IgD-negative memory B cell (primary cell): Measurements from ENCODE around the gene DAPK1. TPM values are rescaled to one million over a fixed set of nuclear protein-coding genes. Genes with fewer than 3 reads are reported as not detected.

Experiments
- H3K27ac Mint-ChIP-seq, 3 donors: one replicate each; pipeline ENCODE4 v1.8.0; 2020 to 2022; ENCODE audit warnings: mild to moderate bottlenecking in 3 of 3, mixed read lengths in 3 of 3, moderate library complexity in 1 of 3
- H3K27me3 Mint-ChIP-seq: one replicate; pipeline ENCODE4 v1.8.0; 2021; ENCODE audit warnings: mixed read lengths
- H3K36me3 Mint-ChIP-seq: one replicate; pipeline ENCODE4 v1.8.0; 2020; ENCODE audit warnings: mild to moderate bottlenecking, mixed read lengths
- H3K4me1 Mint-ChIP-seq, 3 donors: one replicate each; pipeline ENCODE4 v1.8.0; 2020 to 2022; ENCODE audit warnings: mixed read lengths in 3 of 3, mild to moderate bottlenecking in 1 of 3
- H3K4me3 Mint-ChIP-seq, 4 donors: one replicate each; pipeline ENCODE4 v1.8.0; 2020 to 2022; ENCODE audit warnings: mild to moderate bottlenecking in 4 of 4, mixed read lengths in 4 of 4, moderate library complexity in 3 of 4
- H3K9me3 Mint-ChIP-seq, 3 donors: one replicate each; pipeline ENCODE4 v1.8.0; 2020 to 2021; ENCODE audit warnings: mixed read lengths in 3 of 3, mild to moderate bottlenecking in 1 of 3
- polyA plus RNA-seq: library from polyadenylated mRNA; unstranded; fragments of 300-500 nt; fragmentation: Illumina TruSeq; gene quantifications from one replicate; pipeline ENCODE4 v1.2.3, GENCODE V29; 2021

Gene DAPK1
- polyA plus RNA-seq, 1 donor from 2014 or later = 0.86 TPM

DNA sequence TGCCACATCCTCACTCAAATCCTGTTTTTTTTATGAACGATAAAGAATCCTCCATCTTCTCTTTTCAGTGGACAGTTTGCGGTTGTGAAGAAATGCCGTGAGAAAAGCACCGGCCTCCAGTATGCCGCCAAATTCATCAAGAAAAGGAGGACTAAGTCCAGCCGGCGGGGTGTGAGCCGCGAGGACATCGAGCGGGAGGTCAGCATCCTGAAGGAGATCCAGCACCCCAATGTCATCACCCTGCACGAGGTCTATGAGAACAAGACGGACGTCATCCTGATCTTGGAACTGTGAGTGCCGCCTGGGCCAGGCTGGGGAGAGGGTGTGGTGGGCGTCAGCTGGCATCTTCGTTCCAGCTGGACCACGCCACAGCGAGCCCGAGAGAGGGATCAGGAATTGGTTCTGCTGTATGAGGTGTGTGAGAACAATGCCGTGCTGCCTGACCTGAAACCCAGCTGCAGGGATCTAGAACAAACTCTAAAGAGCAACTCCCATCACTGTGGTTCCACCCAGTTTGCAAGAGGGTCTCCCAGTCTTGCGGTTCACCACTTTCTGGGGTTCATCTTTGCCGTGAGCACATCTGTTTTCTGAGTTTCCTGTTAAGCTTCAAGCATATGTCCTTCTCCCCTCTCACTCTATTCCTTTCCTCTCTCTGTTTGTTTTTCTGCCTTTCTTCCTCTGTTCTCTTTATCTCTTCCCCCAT lies 107.4 kb downstream of the DAPK1 start:
- Mint-ChIP-seq H3K4me3 (no peak overlapping the region), H3K36me3 (no peaks in the 10 kb centered on the region)

DNA sequence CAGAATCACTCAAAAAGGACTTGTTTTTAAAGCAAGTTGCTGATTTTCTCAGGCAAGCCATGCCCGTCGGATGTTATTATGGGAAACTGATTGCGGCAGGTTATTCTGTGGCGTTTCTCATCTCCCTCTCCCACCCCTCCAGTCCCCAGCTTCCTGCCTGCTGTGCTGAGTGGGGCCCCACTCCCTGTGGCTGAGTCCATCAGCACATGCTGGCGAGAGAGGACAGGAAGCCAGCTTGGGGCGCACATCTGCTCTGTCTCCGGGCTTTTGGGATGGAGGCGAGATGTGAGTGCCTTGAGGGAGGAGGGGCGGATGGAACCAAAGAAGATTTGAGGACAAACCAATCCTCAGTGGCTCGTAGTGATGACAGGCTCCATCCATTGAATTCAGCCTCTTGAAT lies 108.0 kb downstream of the DAPK1 start:
- Mint-ChIP-seq H3K27ac (no peak overlapping the region), H3K4me3 (no peak overlapping the region), H3K36me3 (no peaks in the 10 kb centered on the region), H3K9me3 (peaks cover 0 to 11% (median 7%) of the 10 kb centered on the region in 3 donors), H3K4me1 (no peaks in the 10 kb centered on the region), H3K27me3 (peaks cover 6% of the 10 kb centered on the region)

More for the DNA sequence above, 107.4 kb downstream of the DAPK1 start:
- H3K9me3 Mint-ChIP-seq = peaks cover 0 to 11% (median 7%) of the 10 kb centered on the region in 3 donors
- H3K27me3 Mint-ChIP-seq = peaks cover 6% of the 10 kb centered on the region
- H3K27ac Mint-ChIP-seq = no peak overlapping the region
- no peaks in the 10 kb centered on the region for H3K4me1 Mint-ChIP-seq

DNA sequence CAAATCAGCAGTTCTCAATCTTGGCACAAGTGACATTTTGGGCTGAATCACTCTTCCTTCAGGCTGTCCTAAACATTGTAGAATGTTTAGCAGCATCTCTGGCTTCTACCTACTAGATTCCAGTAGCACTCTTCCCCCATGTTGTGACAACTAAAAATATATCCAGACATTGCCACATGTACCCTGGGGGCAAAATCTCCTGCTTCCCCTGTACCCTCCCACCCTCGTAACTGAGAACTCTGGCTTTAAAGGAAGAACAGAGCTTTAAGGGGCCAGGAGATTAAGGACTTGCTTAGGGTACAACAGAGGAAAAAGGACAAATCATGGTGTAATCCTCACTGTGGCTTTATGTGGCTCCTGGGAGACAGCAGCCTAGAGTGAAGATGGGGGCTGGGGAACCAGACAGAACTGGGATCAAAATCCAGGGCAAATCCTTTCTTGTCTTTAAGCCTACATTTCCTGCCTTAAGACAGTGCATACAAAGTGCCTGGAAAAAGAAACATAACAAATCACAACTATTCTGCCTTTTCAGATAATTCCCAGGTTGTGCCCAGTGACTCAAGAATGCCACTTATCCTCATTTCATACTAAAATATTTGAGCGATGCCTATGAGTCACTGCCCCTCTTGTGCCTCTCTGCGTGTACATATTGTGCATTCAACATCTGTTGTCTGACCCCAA lies 109.3 kb downstream of the DAPK1 start:
- peaks cover 10% of the 10 kb centered on the region for H3K27me3 Mint-ChIP-seq

DNA sequence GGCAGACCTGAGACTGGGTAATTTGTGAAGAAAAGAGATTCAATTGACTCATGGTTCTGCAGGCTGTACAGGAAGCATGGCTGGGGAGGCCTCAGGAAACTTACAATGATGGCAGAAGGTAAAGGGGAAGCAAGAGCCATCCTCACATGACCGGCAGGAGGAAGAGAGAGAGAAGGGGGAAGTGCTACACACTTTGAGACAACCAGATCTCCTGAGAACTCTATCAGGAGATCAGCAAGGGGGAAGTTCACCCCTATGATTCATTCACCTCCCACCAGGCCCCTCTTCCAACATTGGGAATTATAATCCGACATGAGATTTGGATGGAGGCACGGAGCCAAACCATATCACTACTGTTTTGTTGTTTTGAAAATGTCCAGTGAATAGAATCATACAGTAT lies 110.2 kb downstream of the DAPK1 start:
- H3K4me1 Mint-ChIP-seq = no peaks in the 10 kb centered on the region
- H3K36me3 Mint-ChIP-seq = no peaks in the 10 kb centered on the region
- no peak overlapping the region for H3K27ac Mint-ChIP-seq
- peaks cover 0 to 12% (median 7%) of the 10 kb centered on the region in 3 donors for H3K9me3 Mint-ChIP-seq
- no peak overlapping the region for H3K4me3 Mint-ChIP-seq
- H3K27me3 Mint-ChIP-seq = peaks cover 10% of the 10 kb centered on the region

More for the DNA sequence above, 109.3 kb downstream of the DAPK1 start:
- Mint-ChIP-seq H3K4me1 (no peaks in the 10 kb centered on the region), H3K9me3 (peaks cover 0 to 14% (median 7%) of the 10 kb centered on the region in 3 donors), H3K36me3 (no peaks in the 10 kb centered on the region), H3K27ac (no peak overlapping the region), H3K4me3 (peak overlapping the region in 1 of 4 donors; percentile 28)

DNA sequence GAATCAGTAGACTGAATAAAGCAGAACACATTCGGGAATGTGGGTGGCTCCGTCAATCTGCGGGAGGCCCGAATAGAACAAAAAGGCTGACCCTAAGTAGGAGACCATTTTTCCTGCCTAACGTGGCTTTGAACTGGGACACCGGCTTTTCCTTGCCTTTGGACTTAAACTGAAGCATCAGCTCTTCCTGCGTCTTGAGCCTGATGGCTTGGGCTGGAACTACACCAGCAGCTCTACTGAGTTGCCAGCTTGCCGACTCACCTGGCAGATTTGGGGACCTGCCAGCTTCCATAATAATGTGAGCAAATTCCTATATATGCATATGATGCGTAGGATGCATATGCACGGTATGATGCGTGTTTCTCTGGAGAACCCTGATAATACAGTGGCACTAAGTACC lies 111.3 kb downstream of the DAPK1 start:
- Mint-ChIP-seq H3K9me3 (peaks cover 0 to 12% (median 7%) of the 10 kb centered on the region in 3 donors), H3K4me3 (no peak overlapping the region), H3K4me1 (no peaks in the 10 kb centered on the region), H3K27ac (no peak overlapping the region), H3K36me3 (no peaks in the 10 kb centered on the region), H3K27me3 (peaks cover 10% of the 10 kb centered on the region)

DNA sequence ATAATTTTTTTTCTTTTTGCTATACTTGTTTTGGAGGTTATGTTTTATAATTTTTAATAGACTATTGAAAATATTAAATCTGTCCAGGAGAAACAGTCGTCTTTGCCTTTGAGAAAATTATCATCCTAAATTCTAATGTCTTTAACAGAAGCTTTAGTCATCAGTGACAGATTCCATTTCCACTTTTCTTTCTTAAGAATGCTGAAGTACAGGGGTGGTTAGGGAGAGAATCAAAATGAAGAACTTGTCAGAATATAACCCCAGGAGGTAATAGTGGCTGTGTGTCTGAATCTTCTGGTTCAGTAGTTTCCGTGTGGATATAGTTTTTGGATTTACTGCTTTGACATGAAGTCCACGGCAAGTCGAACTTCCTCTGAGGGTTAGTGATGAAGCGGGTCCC lies 111.8 kb downstream of the DAPK1 start:
- no peaks in the 10 kb centered on the region for H3K36me3 Mint-ChIP-seq
- peaks cover 10% of the 10 kb centered on the region for H3K27me3 Mint-ChIP-seq
- no peaks in the 10 kb centered on the region for H3K4me1 Mint-ChIP-seq
- no peak overlapping the region for H3K4me3 Mint-ChIP-seq
- H3K9me3 Mint-ChIP-seq = peaks cover 0 to 12% (median 7%) of the 10 kb centered on the region in 3 donors
- H3K27ac Mint-ChIP-seq = no peak overlapping the region

DNA sequence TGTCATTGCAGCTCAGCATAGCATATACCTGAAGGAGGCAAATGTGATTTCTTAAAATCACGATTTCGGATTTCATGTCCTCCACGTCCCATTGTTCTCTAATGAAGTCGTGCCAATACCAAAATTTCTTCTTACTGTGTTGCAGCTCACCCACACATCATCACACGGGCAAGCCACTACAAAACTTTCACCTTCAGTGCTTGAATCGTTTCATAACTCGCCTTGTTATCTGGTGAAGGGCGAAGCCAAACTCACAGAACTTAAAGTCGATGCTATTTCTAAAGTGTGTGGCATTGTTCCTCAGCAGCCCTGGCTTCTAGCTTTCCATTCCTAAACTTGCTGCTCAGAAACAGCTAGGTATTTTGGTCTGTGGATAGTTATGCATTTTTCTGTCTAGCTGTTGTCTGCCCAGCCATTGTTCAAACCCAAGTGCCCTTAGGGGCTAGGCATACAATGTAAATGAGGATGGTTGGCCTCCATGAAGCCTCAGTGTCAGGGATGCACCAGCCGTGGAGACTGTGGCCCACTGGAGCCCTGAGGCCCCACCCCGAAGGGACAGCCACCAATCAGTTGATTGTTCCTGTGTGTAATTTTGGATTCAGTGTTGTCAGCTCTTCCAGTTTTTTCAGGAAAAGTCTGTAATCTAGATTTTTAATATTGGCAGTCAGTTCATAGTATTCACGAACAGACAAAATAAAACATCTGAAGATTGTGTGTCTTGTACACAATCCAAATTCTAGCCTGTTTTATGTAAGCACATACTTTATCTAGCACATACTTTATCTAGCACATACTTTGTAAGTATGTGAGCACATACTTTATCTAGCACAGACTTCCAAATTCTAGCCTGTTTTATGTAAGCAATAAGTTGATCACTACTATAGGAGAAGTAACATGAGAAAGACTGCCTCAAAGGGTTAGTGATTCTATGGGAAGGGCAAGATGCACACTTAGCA lies 112.8 kb downstream of the DAPK1 start:
- H3K9me3 Mint-ChIP-seq = peaks cover 0 to 8% (median 7%) of the 10 kb centered on the region in 3 donors
- no peak overlapping the region for H3K27ac Mint-ChIP-seq
- no peak overlapping the region for H3K4me3 Mint-ChIP-seq
- peaks cover 4% of the 10 kb centered on the region for H3K27me3 Mint-ChIP-seq
- H3K4me1 Mint-ChIP-seq = no peaks in the 10 kb centered on the region
- H3K36me3 Mint-ChIP-seq = no peaks in the 10 kb centered on the region

DNA sequence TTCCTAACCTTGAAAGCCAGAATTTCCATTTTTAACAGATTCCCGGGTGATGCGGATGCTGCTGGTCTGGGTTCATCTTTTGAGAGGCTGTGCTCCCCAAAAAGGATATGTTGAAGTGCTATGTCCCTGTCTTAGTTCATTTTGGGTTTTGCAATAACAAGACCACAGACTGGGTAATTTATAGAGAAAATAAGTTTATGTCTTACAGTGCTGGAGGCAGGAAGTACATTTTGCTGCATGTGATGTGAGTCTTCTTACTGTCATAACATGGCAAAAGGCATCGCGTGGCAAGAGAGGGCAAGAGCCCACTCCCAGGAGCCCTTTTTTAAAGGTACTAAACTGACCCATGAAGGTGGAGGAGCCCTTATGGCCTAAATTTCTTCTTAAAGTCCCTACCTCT lies 114.1 kb downstream of the DAPK1 start:
- Mint-ChIP-seq H3K4me1 (no peaks in the 10 kb centered on the region), H3K9me3 (peaks cover 0 to 8% (median 7%) of the 10 kb centered on the region in 3 donors), H3K27ac (no peak overlapping the region), H3K36me3 (no peaks in the 10 kb centered on the region), H3K27me3 (peaks cover 4% of the 10 kb centered on the region), H3K4me3 (no peak overlapping the region)

DNA sequence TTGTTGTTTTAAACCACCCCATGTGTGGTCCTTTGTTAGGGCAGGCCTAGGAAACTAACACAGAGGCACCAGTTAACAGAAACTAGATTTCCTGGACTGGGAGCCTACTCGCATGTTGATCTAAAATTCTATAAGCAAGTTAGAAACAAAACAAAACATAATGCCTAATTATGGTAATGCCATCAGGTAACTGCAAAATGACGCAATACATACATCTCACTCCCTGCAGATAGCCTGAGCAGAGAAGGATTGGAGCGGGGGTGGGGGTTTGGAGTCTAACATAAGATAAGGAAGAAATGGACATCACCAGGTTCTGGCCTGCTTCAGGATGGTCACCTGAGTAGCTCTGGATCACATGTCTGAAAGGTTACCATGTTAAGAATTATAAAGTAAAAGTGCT lies 114.9 kb downstream of the DAPK1 start:
- Mint-ChIP-seq H3K4me3 (no peak overlapping the region), H3K36me3 (no peaks in the 10 kb centered on the region), H3K27ac (no peak overlapping the region), H3K27me3 (peaks cover 4% of the 10 kb centered on the region), H3K9me3 (peaks cover 0 to 11% (median 8%) of the 10 kb centered on the region in 3 donors), H3K4me1 (no peaks in the 10 kb centered on the region)

DNA sequence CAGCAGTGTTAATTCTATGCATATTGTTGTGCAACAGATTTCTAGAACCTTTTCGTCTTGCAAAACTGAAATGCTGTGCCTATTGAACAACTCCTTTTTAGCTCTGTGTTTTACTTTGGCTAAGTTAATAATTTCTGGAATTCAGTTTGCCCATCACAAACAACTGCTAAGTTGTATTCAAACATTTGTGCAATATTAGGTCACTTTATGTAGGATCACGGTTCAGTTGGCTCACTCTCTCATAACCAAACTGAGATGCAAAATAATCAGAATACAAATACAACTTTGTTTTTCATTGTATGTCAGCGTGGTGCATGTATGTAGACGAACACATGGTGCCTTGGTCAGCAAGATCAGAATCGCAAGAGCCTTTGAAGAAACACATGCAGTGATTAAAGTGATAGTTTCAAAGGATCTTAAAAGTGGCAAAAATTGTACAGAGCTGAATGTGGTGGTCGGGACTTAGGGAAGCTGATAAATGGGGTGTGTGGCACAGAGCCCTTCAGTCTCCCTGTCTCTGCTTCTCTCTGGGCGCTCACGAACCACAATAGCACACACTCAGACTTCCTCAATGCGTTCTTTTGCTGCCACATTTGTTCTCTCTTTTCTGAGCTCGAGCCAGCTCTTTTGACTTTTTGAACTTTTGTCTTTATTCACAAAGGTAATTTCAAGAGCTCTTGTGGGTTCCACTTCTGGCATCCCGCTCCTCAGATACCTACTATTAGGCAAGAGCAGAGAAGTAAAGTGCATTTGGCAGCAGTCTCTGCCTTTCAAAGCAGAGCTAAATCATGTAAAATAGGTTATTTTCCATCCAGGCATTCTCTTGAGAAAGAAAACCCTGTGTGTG lies 115.8 kb downstream of the DAPK1 start:
- peaks cover 4% of the 10 kb centered on the region for H3K27me3 Mint-ChIP-seq

DNA sequence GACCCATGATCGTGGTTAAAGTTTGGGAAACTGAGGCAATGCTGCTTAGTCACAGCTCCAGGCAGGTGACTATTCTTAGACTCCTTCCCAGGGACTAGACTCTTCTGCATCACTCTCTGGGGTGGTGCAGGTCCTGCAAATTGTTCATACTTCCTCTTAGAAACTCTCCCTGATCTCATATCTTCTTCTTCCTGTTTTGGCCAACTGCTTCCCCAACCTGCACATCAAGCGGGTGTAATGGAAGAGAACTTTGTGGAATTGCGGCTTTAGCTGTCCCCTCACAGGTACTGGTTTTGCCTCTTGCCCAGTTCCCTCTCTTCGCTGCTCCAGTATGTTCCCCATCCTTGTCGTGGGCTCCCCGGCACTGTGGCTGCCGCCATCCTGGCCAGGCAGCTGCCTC lies 116.7 kb downstream of the DAPK1 start:
- Mint-ChIP-seq H3K27ac (no peak overlapping the region), H3K4me1 (no peaks in the 10 kb centered on the region), H3K27me3 (peaks cover 4% of the 10 kb centered on the region), H3K9me3 (peaks cover 5 to 15% (median 5%) of the 10 kb centered on the region in 3 donors), H3K4me3 (no peak overlapping the region), H3K36me3 (no peaks in the 10 kb centered on the region)

More for the DNA sequence above, 115.8 kb downstream of the DAPK1 start:
- no peaks in the 10 kb centered on the region for H3K4me1 Mint-ChIP-seq
- no peaks in the 10 kb centered on the region for H3K36me3 Mint-ChIP-seq
- no peak overlapping the region for H3K4me3 Mint-ChIP-seq
- peaks cover 2 to 10% (median 5%) of the 10 kb centered on the region in 3 donors for H3K9me3 Mint-ChIP-seq
- H3K27ac Mint-ChIP-seq = no peak overlapping the region

DNA sequence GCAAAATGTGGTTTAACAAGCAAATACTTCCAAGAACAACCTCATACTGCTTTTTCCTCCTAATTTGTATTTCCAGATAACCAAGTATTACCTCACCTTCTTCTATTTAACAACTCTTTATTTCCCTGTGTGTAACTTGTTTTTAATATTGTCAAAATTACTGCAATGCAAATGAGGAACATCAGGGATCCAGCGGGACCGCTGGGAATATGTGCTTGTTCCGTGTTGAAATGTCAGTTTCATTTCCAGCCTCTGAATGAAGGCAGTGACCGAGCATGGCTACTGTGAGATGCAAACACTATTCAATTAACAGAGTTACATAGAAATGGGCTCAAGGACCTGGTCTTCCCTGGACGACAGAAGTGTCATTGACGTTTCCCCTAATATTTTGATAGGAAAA lies 117.5 kb downstream of the DAPK1 start:
- Mint-ChIP-seq H3K27me3 (peaks cover 4% of the 10 kb centered on the region), H3K4me1 (no peaks in the 10 kb centered on the region), H3K4me3 (no peak overlapping the region), H3K36me3 (no peaks in the 10 kb centered on the region), H3K9me3 (peaks cover 2 to 15% (median 5%) of the 10 kb centered on the region in 3 donors), H3K27ac (no peak overlapping the region)

DNA sequence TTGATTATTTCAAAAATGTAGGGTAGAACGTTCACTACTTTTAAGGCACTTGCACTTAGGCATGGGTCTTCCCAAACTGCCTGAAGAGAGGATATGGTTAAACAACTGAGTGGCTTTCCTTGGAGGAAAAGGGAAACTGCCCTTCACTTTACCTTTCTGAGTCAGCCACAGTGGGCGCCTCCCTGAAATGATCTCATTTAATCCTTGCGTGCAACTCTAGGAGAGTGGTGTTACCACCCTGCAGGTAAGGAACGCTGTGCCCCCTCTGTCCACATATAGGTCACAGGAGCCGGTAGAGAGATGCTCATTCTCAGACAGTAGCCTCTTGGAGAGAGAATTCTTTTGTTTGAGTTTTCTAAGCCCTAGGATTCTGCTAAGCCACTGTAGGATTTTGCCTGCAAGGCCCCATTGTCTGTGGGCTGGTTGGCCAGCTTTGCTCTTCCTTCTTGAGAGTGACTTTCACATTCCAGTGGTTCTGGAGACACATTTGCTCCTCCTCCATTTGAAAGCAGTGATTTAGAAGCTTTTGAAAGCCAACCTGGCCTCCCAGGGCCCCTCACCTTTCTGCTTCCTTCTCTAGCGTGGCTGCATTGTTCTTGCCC lies 118.0 kb downstream of the DAPK1 start:
- peaks cover 4% of the 10 kb centered on the region for H3K27me3 Mint-ChIP-seq
- H3K27ac Mint-ChIP-seq = no peak overlapping the region
- peaks cover 2 to 15% (median 5%) of the 10 kb centered on the region in 3 donors for H3K9me3 Mint-ChIP-seq
- H3K4me1 Mint-ChIP-seq = no peaks in the 10 kb centered on the region
- no peaks in the 10 kb centered on the region for H3K36me3 Mint-ChIP-seq
- H3K4me3 Mint-ChIP-seq = no peak overlapping the region

DNA sequence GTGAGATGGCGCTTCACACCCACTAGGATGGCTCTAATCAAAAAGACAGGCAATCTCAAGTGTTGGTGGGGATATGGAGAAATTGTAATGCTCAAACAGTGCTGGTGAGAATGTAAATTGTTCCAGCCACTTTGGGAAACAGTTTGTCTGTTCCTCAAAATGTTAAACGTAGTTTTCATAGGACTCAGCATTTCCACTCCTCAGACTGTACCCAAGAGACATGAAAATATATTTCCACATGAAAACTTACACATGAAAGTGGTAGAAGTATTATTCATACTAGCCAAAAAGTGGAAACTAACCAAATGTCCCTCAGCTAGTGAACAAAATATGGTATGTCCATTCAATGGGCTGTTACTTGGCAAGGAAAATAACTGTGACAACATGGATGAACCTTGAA lies 120.6 kb downstream of the DAPK1 start:
- H3K4me1 Mint-ChIP-seq = no peaks in the 10 kb centered on the region
- peaks cover 2% of the 10 kb centered on the region for H3K27me3 Mint-ChIP-seq
- no peak overlapping the region for H3K4me3 Mint-ChIP-seq
- H3K27ac Mint-ChIP-seq = no peak overlapping the region
- no peaks in the 10 kb centered on the region for H3K36me3 Mint-ChIP-seq
- H3K9me3 Mint-ChIP-seq = peaks cover 5 to 15% (median 5%) of the 10 kb centered on the region in 3 donors
